ENCODE measurements around the gene ANKRD28. TPM values are rescaled to one million over a fixed set of nuclear protein-coding genes. Genes with fewer than 3 reads are reported as not detected.

Gene ANKRD28
- total and polyA plus RNA-seq, 2 of the 8 experiments (the other 6 are each of a cell fraction or from before 2014, with no cell fraction given) = 39.1 to 61.7 TPM

GRCh38 chr3:15778332-15778858 is 19.4 kb downstream of the ANKRD28 start:
- Histone ChIP-seq H3K36me3 (ENCODE audit: control insufficient read depth in 2 of 4, insufficient read depth in 4 of 4, low read length in 3 of 4) (no peaks in the 10 kb centered on the region), H2BK5ac (ENCODE audit: low read depth, low read length) (no peak overlapping the region), H3K23ac (ENCODE audit: insufficient read length) (no peak overlapping the region), H4K91ac (replicated peaks; ENCODE audit: insufficient read length, low read length) (no peak overlapping the region), H3K56ac (replicated peaks; ENCODE audit: insufficient read length, low read depth, low read length) (no peak overlapping the region), H3K9me3 (ENCODE audit: insufficient read depth in 2 of 2, low read depth in 1 of 2, low read length in 1 of 2) (no peaks in the 10 kb centered on the region), H4K5ac (ENCODE audit: insufficient read length, low read depth, low read length) (no peak overlapping the region), H3K79me1 (ENCODE audit: low read depth, low read length) (0 out of 2 replicates have a peak, but pooled peaks cover 2% of the 10 kb centered on the region), H4K8ac (ENCODE audit: extremely low read depth, insufficient read depth, low read length) (no peak overlapping the region), H3K27me3 (replicated peaks in 1 of 4; ENCODE audit: control insufficient read depth in 3 of 4, extremely low read depth in 1 of 4, insufficient read depth in 3 of 4, low read length in 3 of 4) (no peaks in the 10 kb centered on the region), H3K79me2 (ENCODE audit: control insufficient read depth in 1 of 2, insufficient read depth in 2 of 2, low read length in 2 of 2) (peaks cover 0 to 33% of the 10 kb centered on the region in 2 experiments; a peak in 2 of 4 replicates), H2BK20ac (ENCODE audit: low read length) (no peak overlapping the region), H3K18ac (ENCODE audit: extremely low read depth, low read length) (no peak overlapping the region), H2AK5ac (ENCODE audit: low read depth, low read length) (no peak overlapping the region), H2BK12ac (ENCODE audit: low read depth, low read length) (no peak overlapping the region), H3K4ac (replicated peaks; ENCODE audit: insufficient read length, low read depth, low read length) (no peak overlapping the region), H3K9ac (replicated peaks in 1 of 4; ENCODE audit: extremely low read depth in 1 of 4, low read depth in 3 of 4, low read length in 3 of 4) (no peak overlapping the region), H4K20me1 (replicated peaks in 1 of 2; ENCODE audit: control insufficient read depth in 1 of 2, insufficient read depth in 2 of 2, low read length in 2 of 2) (no peaks in the 10 kb centered on the region), H2BK120ac (replicated peaks; ENCODE audit: low read depth, low read length) (no peak overlapping the region), H3K4me2 (ENCODE audit: insufficient read depth in 1 of 2, low read depth in 2 of 2, low read length in 2 of 2) (no peak overlapping the region), H3K14ac (ENCODE audit: insufficient read length) (no peak overlapping the region), H3K4me1 (replicated peaks in 1 of 4; ENCODE audit: control insufficient read depth in 3 of 4, insufficient read depth in 4 of 4, low read length in 3 of 4) (peaks cover 0 to 3% (median 0%) of the 10 kb centered on the region in 4 experiments; a peak in 1 of 7 replicates), H2AFZ (ENCODE audit: low read length) (no peak overlapping the region), H2BK15ac (ENCODE audit: low read length) (no peak overlapping the region), H3K23me2 (ENCODE audit: low read depth, low read length) (no peaks in the 10 kb centered on the region), H3K27ac (ENCODE audit: low read depth, low read length) (no peak overlapping the region), H3K4me3 (ENCODE audit: extremely low read depth in 1 of 4, insufficient read depth in 2 of 4, low read depth in 3 of 4, low read length in 4 of 4) (no peak overlapping the region)
- ChIA-PET CTCF (ENCODE audit: partially characterized antibody) (interaction anchor here (0.5 to 1.3 kb wide), 5 partner anchors 9 to 619 kb away, joined by 3 to 4 read pairs (median 3); no protein-coding TSS in a partner anchor), POLR2A (ENCODE audit: partially characterized antibody) (interaction anchor here (0.7 kb wide), 1 partner anchor 25 kb away, joined by 3 read pairs; no protein-coding TSS in a partner anchor)
- no peak for FAIRE-seq
- DNase-seq (ENCODE audit: low read depth in 1 of 2, low spot score in 2 of 2) = no peak
- 77% methylated on average over 2 of the region's 2 CpGs; no CpG with 5 or more reads in 1 of the 2 experiments for WGBS, 2 experiments (ENCODE audit: extremely low coverage in 1 of 2, insufficient coverage in 1 of 2, insufficient read length in 1 of 2, insufficient replicate concordance in 2 of 2, low coverage in 1 of 2, low lambda C conversion rate in 2 of 2, missing lambda C conversion rate in 1 of 2)
- TF ChIP-seq SP4 (IDR thresholded peaks at IDR 0.05; ENCODE audit: low read length) (no peak), RBBP5 (IDR thresholded peaks at IDR 0.05; ENCODE audit: borderline replicate concordance, low read depth, low read length) (no peak)
